Gastrocnemius medialis (tissue), 4 donors: ENCODE results near the gene VWA8. TPM values are rescaled to one million over a fixed set of nuclear protein-coding genes. Genes with fewer than 3 reads are reported as not detected.
A peak's percentile ranks its signal among the peaks of the same experiment; 100 is the strongest.

Experiments used
- ATAC-seq, 2 donors: fragments of 150-250 bp; one replicate each; pipeline ENCODE4 v1.9.1; 2016
- DNase-seq, 2 donors: peaks; one replicate each; pipeline ENCODE4 v3.0.0-alpha.2; 2019
- H3K27ac ChIP-seq, 4 donors: fragments of 200-600 bp; sonication (generic); 1 replicate in 1 of 4; 2 replicates in 3 of 4; pipeline ENCODE4 v1.5.1; 2016 to 2018; ENCODE audit warnings: mild to moderate bottlenecking in 2 of 4, moderate library complexity in 1 of 4
- H3K27me3 ChIP-seq, 3 donors: fragments of 200-600 bp; sonication (generic) in 2 of 3; 1 replicate in 1 of 3; 2 replicates in 2 of 3; pipeline versions ENCODE4 v1.5.1 to v1.6.0; 2016 to 2019; ENCODE audit warnings: mild to moderate bottlenecking in 1 of 3, moderate library complexity in 1 of 3
- H3K36me3 ChIP-seq, 2 donors: fragments of 200-600 bp; sonication (generic) in 1 of 2; one replicate each; pipeline ENCODE4 v1.5.1; 2017 to 2018
- H3K4me1 ChIP-seq, 2 donors: fragments of 200-600 bp; sonication (generic) in 1 of 2; one replicate each; pipeline ENCODE4 v1.5.1; 2016 to 2017; ENCODE audit warnings: mild to moderate bottlenecking in 2 of 2
- H3K4me3 ChIP-seq, 4 donors: fragments of 200-600 bp; sonication (generic) in 3 of 4; 1 replicate in 1 of 4; 2 replicates in 3 of 4; pipeline ENCODE4 v1.5.1; 2016 to 2019; ENCODE audit warnings: mild to moderate bottlenecking in 2 of 4
- H3K9me3 ChIP-seq, 3 donors: fragments of 200-600 bp; sonication (generic) in 2 of 3; 1 replicate in 1 of 3; 2 replicates in 2 of 3; pipeline ENCODE4 v1.5.1; 2016 to 2019
- CTCF ChIP-seq, 5 experiments: fragments of 450-650 bp in 3 of 5; fragments of 200-600 bp in 2 of 5; sonication (generic) in 2 of 5; IDR thresholded peaks in 4 of 5; conservative IDR thresholded peaks in 1 of 5; 1 replicate in 4 of 5; 2 replicates in 1 of 5; pipeline ENCODE4 v1.5.1; 2016 to 2019; ENCODE audit warnings: antibody characterized with exemption in 5 of 5, mild to moderate bottlenecking in 3 of 5, moderate library complexity in 3 of 5
- POLR2A ChIP-seq, 2 donors: fragments of 450-650 bp; IDR thresholded peaks; one replicate each; pipeline ENCODE4 v1.6.1; 2017; ENCODE audit warnings: antibody characterized with exemption in 2 of 2, mild to moderate bottlenecking in 2 of 2, moderate library complexity in 2 of 2
- in situ Hi-C, 4 donors: fragments of 200-750 bp; cut with MboI; loops; one replicate each; pipeline versions ENCODE4 v1.15.0 to v1.8.0; 2017; ENCODE audit warnings: low sequenced_read_pairs in 4 of 4
- intact Hi-C: fragments of 100-400 bp; cut with DNase I; formaldehyde crosslinking; loops from one replicate; pipeline ENCODE4 v1.15.1; 2023; ENCODE audit warnings: low total_unique reads
- total RNA-seq, 4 donors: library from RNA; depleted of rRNA; stranded (reverse); fragments of >200 nt; gene quantifications; one replicate each; pipeline versions ENCODE4 v1.1.0 to v1.2.3, GENCODE V29; 2016

The VWA8 gene
- total RNA-seq, 4 donors from 2014 or later = 24.7 to 37.9 (median 29.7) TPM

GRCh38 chr13:41668130-41668757 lies 292.7 kb downstream of the VWA8 start:
- intact Hi-C loops = loop anchor here (1.0 to 5.0 kb wide), 3 partner anchors 39 to 442 kb away; no protein-coding TSS in a partner anchor
- peak; percentile 100 for ATAC-seq

GRCh38 chr13:41666644-41667043 lies 294.3 kb downstream of the VWA8 start:
- in situ Hi-C loops = loop anchor here in 3 of 4 donors (5.0 to 25.0 kb wide), 6 partner anchors 204 to 446 kb away; partner anchors contain the start of genes DGKH (in 1 of the 3) and RGCC (in 1 of the 3)

More at GRCh38 chr13:41668130-41668757, 292.7 kb downstream of the VWA8 start:
- peak; percentile 80 to 83 for DNase-seq
- Histone ChIP-seq H3K27me3 (no peaks in the 10 kb centered on the region), H3K4me3 (no peak overlapping the region), H3K27ac (peak overlapping the region in 3 of 4 donors; percentile 60 to 73 (median 63)), H3K36me3 (no peaks in the 10 kb centered on the region), H3K9me3 (no peaks in the 10 kb centered on the region), H3K4me1 (peaks cover 12 to 19% of the 10 kb centered on the region in 2 donors)
- in situ Hi-C loops = loop anchor here in 3 of 4 donors (5.0 to 25.0 kb wide), 6 partner anchors 206 to 444 kb away; partner anchors contain the start of genes DGKH (in 1 of the 3) and RGCC (in 1 of the 3)
- TF ChIP-seq CTCF (IDR thresholded peaks at IDR 0.05 in 4 of 5, conservative IDR thresholded peaks at IDR 0.05 in 1 of 5) (peak; percentile 54 to 74 (median 68)), POLR2A (IDR thresholded peaks at IDR 0.05) (no peak)

GRCh38 chr13:41660411-41660810 lies 300.5 kb downstream of the VWA8 start:
- DNase-seq (no peak), ATAC-seq (no peak)
- no peaks in the 10 kb centered on the region for H3K36me3 ChIP-seq
- H3K9me3 ChIP-seq = no peaks in the 10 kb centered on the region
- in situ Hi-C loops = loop anchor here in 3 of 4 donors (10.0 to 25.0 kb wide), 5 partner anchors 198 to 452 kb away; partner anchors contain the start of genes DGKH (in 1 of the 3) and RGCC (in 1 of the 3)
- no peaks in the 10 kb centered on the region for H3K27me3 ChIP-seq
- H3K4me3 ChIP-seq = no peak overlapping the region
- no peaks in the 10 kb centered on the region for H3K4me1 ChIP-seq
- TF ChIP-seq CTCF (IDR thresholded peaks at IDR 0.05 in 4 of 5, conservative IDR thresholded peaks at IDR 0.05 in 1 of 5) (no peak), POLR2A (IDR thresholded peaks at IDR 0.05) (no peak)
- intact Hi-C loops = no loop called here
- no peak overlapping the region for H3K27ac ChIP-seq

More at GRCh38 chr13:41666644-41667043, 294.3 kb downstream of the VWA8 start:
- Histone ChIP-seq H3K36me3 (no peaks in the 10 kb centered on the region), H3K9me3 (no peaks in the 10 kb centered on the region), H3K4me1 (peaks cover 12 to 19% of the 10 kb centered on the region in 2 donors), H3K4me3 (no peak overlapping the region), H3K27ac (no peak overlapping the region), H3K27me3 (no peaks in the 10 kb centered on the region)
- ATAC-seq = no peak
- no peak for DNase-seq
- intact Hi-C loops = loop anchor here (5.0 kb wide), 1 partner anchor 41 kb away; no protein-coding TSS in a partner anchor
- TF ChIP-seq CTCF (IDR thresholded peaks at IDR 0.05 in 4 of 5, conservative IDR thresholded peaks at IDR 0.05 in 1 of 5) = no peak
- TF ChIP-seq POLR2A (IDR thresholded peaks at IDR 0.05) = no peak

- DNase-seq (no peak), ATAC-seq (no peak)
- TF ChIP-seq CTCF (IDR thresholded peaks at IDR 0.05 in 4 of 5, conservative IDR thresholded peaks at IDR 0.05 in 1 of 5) = no peak
- no peak for TF ChIP-seq POLR2A (IDR thresholded peaks at IDR 0.05)
- Histone ChIP-seq H3K4me3 (no peak overlapping the region), H3K36me3 (no peaks in the 10 kb centered on the region), H3K9me3 (no peaks in the 10 kb centered on the region), H3K27me3 (no peaks in the 10 kb centered on the region), H3K27ac (no peak overlapping the region), H3K4me1 (no peaks in the 10 kb centered on the region)
- in situ Hi-C loops = loop anchor here in 3 of 4 donors (25.0 kb wide), 3 partner anchors 196 to 454 kb away; partner anchors contain the start of gene RGCC (in 1 of the 3)
- intact Hi-C loops = no loop called here
Observed at GRCh38 chr13:41658057-41658661, 302.8 kb downstream of the VWA8 start.
